GM18519 (cell line): ENCODE measurements around the gene HOXA13.

Experiments used
- ATAC-seq: cut with Tn5 transposase; IDR thresholded peaks from one replicate; pipeline ENCODE4 v1.9.1; 2021; ENCODE audit warnings: mild to moderate bottlenecking, moderate library complexity; ENCODE audit not compliant: unreplicated experiment, low FRiP score

The HOXA13 gene

GRCh38 chr7:27172315-27172774, 27.5 kb downstream of the HOXA13 start:
- no peak for ATAC-seq

- ATAC-seq: no peak
Observed at GRCh38 chr7:27171637-27172314, 28.1 kb downstream of the HOXA13 start.

- ATAC-seq: no peak
Observed at GRCh38 chr7:27171325-27171636, 28.6 kb downstream of the HOXA13 start.

GRCh38 chr7:27170426-27171324, 29.2 kb downstream of the HOXA13 start:
- no peak for ATAC-seq

GRCh38 chr7:27169658-27170425, 30.0 kb downstream of the HOXA13 start:
- ATAC-seq: no peak

- no peak for ATAC-seq
Observed at GRCh38 chr7:27168265-27168947, 31.5 kb downstream of the HOXA13 start.

- ATAC-seq: no peak
Observed at GRCh38 chr7:27167916-27168264, 32.0 kb downstream of the HOXA13 start.

- no peak for ATAC-seq
Observed at GRCh38 chr7:27166531-27167505, 33.1 kb downstream of the HOXA13 start.

- no peak for ATAC-seq
Observed at GRCh38 chr7:27165996-27166530, 33.8 kb downstream of the HOXA13 start.

GRCh38 chr7:27165089-27165995, 34.5 kb downstream of the HOXA13 start, which contains the start of gene HOXA9:
Gene HOXA9 (minus strand): TSS chr7:27165537. CDS start chr7:27165457, 80 bp downstream.
- ATAC-seq: no peak

- no peak for ATAC-seq
Observed at GRCh38 chr7:27164367-27165088, 35.4 kb downstream of the HOXA13 start.

- no peak for ATAC-seq
Observed at GRCh38 chr7:27164045-27164366, 35.9 kb downstream of the HOXA13 start.

- no peak for ATAC-seq
Observed at GRCh38 chr7:27163288-27164044, 36.4 kb downstream of the HOXA13 start.

- no peak for ATAC-seq
Observed at GRCh38 chr7:27162561-27163287, 37.2 kb downstream of the HOXA13 start.

GRCh38 chr7:27161721-27162560, 38.0 kb downstream of the HOXA13 start:
- no peak for ATAC-seq
